IMR-90 (cell line): ENCODE data around the gene SIAH1. TPM values are rescaled to one million over a fixed set of nuclear protein-coding genes. Genes with fewer than 3 reads are reported as not detected.

Experiments
- ATAC-seq: fragments of 200-7000 bp; cut with Tn5 transposase; 2 replicates; pipeline ENCODE4 v1.9.1; 2020; ENCODE audit warnings: low read depth, mild to moderate bottlenecking, moderate library complexity
- BruUV-seq: library from RNA; stranded (reverse); fragments of 400-500 nt; replicated peaks from 2 replicates; lab custom pipeline; 2021; lab: Mats Ljungman, UMichigan
- CTCF ChIA-PET: fragments of 300-600 bp; formaldehyde crosslinking; extraction: SDS; loops from one replicate; lab custom pipeline; 2021; ENCODE audit warnings: antibody characterized with exemption; lab: Yijun Ruan, JAX
- POLR2A ChIA-PET: fragments of 300-600 bp; sonication (Branson Sonifier 250); formaldehyde crosslinking; loops from one replicate; lab custom pipeline; 2022; ENCODE audit warnings: antibody characterized with exemption; ENCODE audit not compliant: unreplicated experiment; lab: Charles Lee
- DNase-seq: peaks from one replicate; pipeline ENCODE4 v3.0.0; 2013
- H2AFZ ChIP-seq: replicated peaks from 2 replicates; pipeline ENCODE3; 2013; ENCODE audit warnings: low read length, mild to moderate bottlenecking; ENCODE audit not compliant: poor library complexity
- H2AK5ac ChIP-seq: 2 replicates; pipeline ENCODE4 v1.6.1; 2013; ENCODE audit warnings: low read depth, low read length, inconsistent platforms
- H2AK9ac ChIP-seq: replicated peaks from 2 replicates; pipeline ENCODE3; 2013; ENCODE audit warnings: mild to moderate bottlenecking, low read depth, low read length, moderate library complexity; ENCODE audit not compliant: poor library complexity
- H2BK120ac ChIP-seq: 2 replicates; pipeline ENCODE4 v1.6.1; 2013; ENCODE audit warnings: low read depth, low read length, inconsistent platforms
- H2BK15ac ChIP-seq: 3 replicates; pipeline ENCODE4 v1.6.1; 2013; ENCODE audit warnings: low read depth, low read length, inconsistent platforms
- H2BK20ac ChIP-seq: 2 replicates; pipeline ENCODE4 v1.6.1; 2013; ENCODE audit warnings: low read depth, mild to moderate bottlenecking, inconsistent platforms, low read length, moderate library complexity
- H2BK5ac ChIP-seq: 2 replicates; pipeline ENCODE4 v1.6.1; 2013; ENCODE audit warnings: mild to moderate bottlenecking, low read depth, low read length, inconsistent platforms; ENCODE audit not compliant: poor library complexity, severe bottlenecking
- H3K14ac ChIP-seq: replicated peaks from 2 replicates; pipeline ENCODE4 v1.6.1; 2013; ENCODE audit warnings: low read depth, low read length, inconsistent platforms
- H3K18ac ChIP-seq: 2 replicates; pipeline ENCODE4 v1.6.1; 2013; ENCODE audit warnings: low read depth, low read length, control low read depth
- H3K23ac ChIP-seq: 2 replicates; pipeline ENCODE4 v1.6.1; 2013; ENCODE audit warnings: low read depth, low read length, inconsistent platforms
- H3K27ac ChIP-seq: 2 replicates; pipeline ENCODE4 v1.5.1; 2013; ENCODE audit warnings: mild to moderate bottlenecking, control low read depth, low read length; ENCODE audit not compliant: insufficient read depth
- H3K27me3 ChIP-seq: 2 replicates; pipeline ENCODE4 v1.6.1; 2013; ENCODE audit warnings: low read length; ENCODE audit not compliant: control insufficient read depth, insufficient read depth
- H3K36me3 ChIP-seq: 2 replicates; pipeline ENCODE4 v1.6.1; 2013; ENCODE audit warnings: low read length, mixed read lengths; ENCODE audit not compliant: control insufficient read depth, insufficient read depth
- H3K4ac ChIP-seq: 2 replicates; pipeline ENCODE4 v1.6.1; 2013; ENCODE audit warnings: low read depth, low read length, inconsistent platforms
- H3K4me1 ChIP-seq: 2 replicates; pipeline ENCODE4 v1.6.1; 2013; ENCODE audit warnings: low read length, mixed read lengths; ENCODE audit not compliant: control insufficient read depth, insufficient read depth
- H3K4me2 ChIP-seq: 2 replicates; pipeline ENCODE4 v1.6.1; 2013; ENCODE audit warnings: low read depth, mild to moderate bottlenecking, control low read depth, low read length, moderate library complexity
- H3K4me3 ChIP-seq: 2 replicates; pipeline ENCODE4 v1.5.1; 2013; ENCODE audit warnings: low read depth, mild to moderate bottlenecking, control low read depth, low read length, moderate library complexity; ENCODE audit not compliant: insufficient read depth
- H3K56ac ChIP-seq: 2 replicates; pipeline ENCODE4 v1.6.1; 2013; ENCODE audit warnings: low read length, inconsistent platforms; ENCODE audit not compliant: insufficient read depth; ENCODE audit errors: extremely low read depth
- H3K79me1 ChIP-seq, 2 experiments: 2 replicates each; pipeline ENCODE4 v1.6.1; 2013; ENCODE audit warnings: low read length in 2 of 2, inconsistent platforms in 1 of 2, low read depth in 1 of 2
- H3K9ac ChIP-seq: 2 replicates; pipeline ENCODE4 v1.6.1; 2013; ENCODE audit warnings: low read depth, low read length, control low read depth
- H3K9me1 ChIP-seq: 2 replicates; pipeline ENCODE4 v1.6.1; 2013; ENCODE audit warnings: low read length, inconsistent platforms; ENCODE audit not compliant: insufficient read depth
- H3K9me3 ChIP-seq: 2 replicates; pipeline ENCODE4 v1.6.1; 2013; ENCODE audit warnings: low read length; ENCODE audit not compliant: control insufficient read depth, insufficient read depth
- H4K20me1 ChIP-seq: 2 replicates; pipeline ENCODE4 v1.6.1; 2013; ENCODE audit warnings: low read length, inconsistent platforms; ENCODE audit not compliant: insufficient read depth
- H4K5ac ChIP-seq: 2 replicates; pipeline ENCODE4 v1.6.1; 2013; ENCODE audit warnings: mild to moderate bottlenecking, low read depth, low read length, control low read depth
- H4K8ac ChIP-seq, 2 experiments: 2 replicates each; pipeline ENCODE4 v1.6.1; 2013; ENCODE audit warnings: low read depth in 2 of 2, low read length in 2 of 2, control low read depth in 1 of 2, inconsistent platforms in 1 of 2
- H4K91ac ChIP-seq: 2 replicates; pipeline ENCODE4 v1.6.1; 2013; ENCODE audit warnings: low read depth, low read length, inconsistent platforms; ENCODE audit not compliant: insufficient read depth
- BHLHE40 ChIP-seq: fragments of 150-350 bp; IDR thresholded peaks from 2 replicates; pipeline ENCODE4 v1.6.1; 2016; ENCODE audit warnings: mild to moderate bottlenecking, low read depth, low read length
- CEBPB ChIP-seq: IDR thresholded peaks from 2 replicates; pipeline ENCODE4 v1.6.1; 2012; ENCODE audit warnings: low read depth, low read length, improper control_type of control experiment
- CHD1 ChIP-seq: IDR thresholded peaks from 2 replicates; pipeline ENCODE4 v1.6.1; 2012; ENCODE audit warnings: low read depth, low read length, improper control_type of control experiment
- FOS ChIP-seq: fragments of 150-350 bp; IDR thresholded peaks from 2 replicates; pipeline ENCODE4 v1.6.1; 2016; ENCODE audit warnings: low read depth, low read length
- MAFK ChIP-seq: IDR thresholded peaks from 2 replicates; pipeline ENCODE4 v1.6.1; 2012; ENCODE audit warnings: low read depth, low read length, improper control_type of control experiment
- MAZ ChIP-seq: IDR thresholded peaks from 2 replicates; pipeline ENCODE4 v1.6.1; 2012; ENCODE audit warnings: low read depth, mild to moderate bottlenecking, low read length, improper control_type of control experiment, moderate library complexity, borderline replicate concordance
- MXI1 ChIP-seq: IDR thresholded peaks from 2 replicates; pipeline ENCODE4 v1.6.1; 2012; ENCODE audit warnings: low read depth, mild to moderate bottlenecking, low read length, moderate library complexity, borderline replicate concordance
- NFE2L2 ChIP-seq: fragments of 150-350 bp; IDR thresholded peaks from 2 replicates; pipeline ENCODE4 v1.6.1; 2016; ENCODE audit warnings: low read depth, mild to moderate bottlenecking, low read length
- POLR2A ChIP-seq: IDR thresholded peaks from 2 replicates; pipeline ENCODE4 v1.6.1; 2012; ENCODE audit warnings: mild to moderate bottlenecking, low read depth, low read length
- RCOR1 ChIP-seq: IDR thresholded peaks from 2 replicates; pipeline ENCODE4 v1.6.1; 2012; ENCODE audit warnings: mild to moderate bottlenecking, low read length, improper control_type of control experiment; ENCODE audit not compliant: insufficient replicate concordance
- RFX5 ChIP-seq: IDR thresholded peaks from 2 replicates; pipeline ENCODE4 v1.8.0; 2012; ENCODE audit warnings: low read depth, mild to moderate bottlenecking, low read length, moderate library complexity
- SMC3 ChIP-seq: fragments of 150-350 bp; IDR thresholded peaks from 2 replicates; pipeline ENCODE4 v1.6.1; 2016; ENCODE audit warnings: low read depth, mild to moderate bottlenecking, antibody characterized with exemption, low read length, moderate library complexity
- WGBS, 2 experiments: methylation state at CpG; one replicate each; pipeline versions ENCODE4 v1.1.5 to v1.1.7; 2013; ENCODE audit warnings: missing lambda C conversion rate in 2 of 2; ENCODE audit not compliant: insufficient read length in 1 of 2; ENCODE audit errors: extremely low coverage in 2 of 2; 5-methylcytosine and 5-hydroxymethylcytosine counted together
- dilution Hi-C: fragments of 300-500 bp; cut with HindIII; formaldehyde crosslinking; loops from one replicate; pipeline ENCODE4 v1.14.3; 2018; ENCODE audit warnings: low sequenced_read_pairs; ENCODE audit not compliant: unreplicated experiment
- in situ Hi-C: fragments of 300-500 bp; cut with MboI; formaldehyde crosslinking; loops from 3 replicates; pipeline ENCODE4 v1.14.3; 2019; ENCODE audit warnings: low sequenced_read_pairs, inconsistent platforms, mixed read lengths
- intact Hi-C: fragments of 100-400 bp; cut with micrococcal nuclease; formaldehyde crosslinking; loops from 2 replicates; pipeline ENCODE4 v1.10.0; 2022
- polyA plus RNA-seq, 3 experiments: library from polyadenylated mRNA; depleted of rRNA; stranded (reverse); fragments of >200 nt; gene quantifications; 2 replicates each; pipeline ENCODE4 v1.2.3, GENCODE V29; 2012; ENCODE audit warnings: low replicate concordance in 1 of 3
- total RNA-seq: library from RNA; depleted of rRNA; stranded (reverse); fragments of >200 nt; gene quantifications from 2 replicates; pipeline ENCODE4 v1.2.3, GENCODE V29; 2012
- TF ChIP-seq, protein P1 (sequence below): fragments of 150-350 bp; IDR thresholded peaks from 2 replicates; pipeline ENCODE4 v1.6.1; 2017; ENCODE audit warnings: mild to moderate bottlenecking, antibody characterized with exemption, low read length, low read depth
- TF ChIP-seq, protein P2 (sequence below): conservative IDR thresholded peaks from 2 replicates; pipeline ENCODE4 v1.5.1; 2012; ENCODE audit warnings: mild to moderate bottlenecking, low read depth, low read length, improper control_type of control experiment
- TF ChIP-seq, protein P3 (sequence below): fragments of 150-350 bp; IDR thresholded peaks from 2 replicates; pipeline ENCODE4 v1.6.1; 2016; ENCODE audit warnings: low read depth, mild to moderate bottlenecking, low read length, moderate library complexity, borderline replicate concordance

The SIAH1 gene
- total and polyA plus RNA-seq, 2 of the 4 experiments (the other 2 are of a cell fraction) = 10.3 to 17.7 TPM

- Histone ChIP-seq H2BK15ac (no peak overlapping the region), H2AK9ac (no peak overlapping the region), H3K14ac (no peak overlapping the region), H2BK5ac (no peak overlapping the region), H2BK20ac (no peak overlapping the region), H2AFZ (no peak overlapping the region), H3K36me3 (peaks cover 33% of the 10 kb centered on the region), H3K4me3 (no peak overlapping the region), H3K9me3 (no peaks in the 10 kb centered on the region), H3K27me3 (no peaks in the 10 kb centered on the region), H3K56ac (no peak overlapping the region), H3K23ac (no peak overlapping the region), H3K4ac (no peak overlapping the region), H3K79me1 (peaks cover 24 to 39% of the 10 kb centered on the region in 2 experiments), H3K27ac (no peak overlapping the region), H3K18ac (no peak overlapping the region), H4K8ac (no peak overlapping the region), H3K4me1 (no peaks in the 10 kb centered on the region), H3K9me1 (peaks cover 5% of the 10 kb centered on the region; the same call in 1 of the 2 replicates), H2AK5ac (no peak overlapping the region), H4K91ac (no peak overlapping the region), H4K20me1 (no peaks in the 10 kb centered on the region), H4K5ac (no peak overlapping the region), H2BK120ac (no peak overlapping the region), H3K4me2 (no peak overlapping the region), H3K9ac (no peak overlapping the region)
- no peak for ATAC-seq
- WGBS, 2 experiments = 95% methylated on average over 4 of the region's 20 CpGs; no CpG with 5 or more reads in 1 of the 2 experiments
- ChIA-PET POLR2A (no interaction called here), CTCF (no interaction called here)
- no peak for DNase-seq
- dilution Hi-C loops = no loop called here
- no TSS peak for BruUV-seq
- in situ Hi-C loops = no loop called here
- intact Hi-C loops = no loop called here
- TF ChIP-seq, protein P1, sequence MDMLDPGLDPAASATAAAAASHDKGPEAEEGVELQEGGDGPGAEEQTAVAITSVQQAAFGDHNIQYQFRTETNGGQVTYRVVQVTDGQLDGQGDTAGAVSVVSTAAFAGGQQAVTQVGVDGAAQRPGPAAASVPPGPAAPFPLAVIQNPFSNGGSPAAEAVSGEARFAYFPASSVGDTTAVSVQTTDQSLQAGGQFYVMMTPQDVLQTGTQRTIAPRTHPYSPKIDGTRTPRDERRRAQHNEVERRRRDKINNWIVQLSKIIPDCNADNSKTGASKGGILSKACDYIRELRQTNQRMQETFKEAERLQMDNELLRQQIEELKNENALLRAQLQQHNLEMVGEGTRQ = no peak
- TF ChIP-seq, protein P2, sequence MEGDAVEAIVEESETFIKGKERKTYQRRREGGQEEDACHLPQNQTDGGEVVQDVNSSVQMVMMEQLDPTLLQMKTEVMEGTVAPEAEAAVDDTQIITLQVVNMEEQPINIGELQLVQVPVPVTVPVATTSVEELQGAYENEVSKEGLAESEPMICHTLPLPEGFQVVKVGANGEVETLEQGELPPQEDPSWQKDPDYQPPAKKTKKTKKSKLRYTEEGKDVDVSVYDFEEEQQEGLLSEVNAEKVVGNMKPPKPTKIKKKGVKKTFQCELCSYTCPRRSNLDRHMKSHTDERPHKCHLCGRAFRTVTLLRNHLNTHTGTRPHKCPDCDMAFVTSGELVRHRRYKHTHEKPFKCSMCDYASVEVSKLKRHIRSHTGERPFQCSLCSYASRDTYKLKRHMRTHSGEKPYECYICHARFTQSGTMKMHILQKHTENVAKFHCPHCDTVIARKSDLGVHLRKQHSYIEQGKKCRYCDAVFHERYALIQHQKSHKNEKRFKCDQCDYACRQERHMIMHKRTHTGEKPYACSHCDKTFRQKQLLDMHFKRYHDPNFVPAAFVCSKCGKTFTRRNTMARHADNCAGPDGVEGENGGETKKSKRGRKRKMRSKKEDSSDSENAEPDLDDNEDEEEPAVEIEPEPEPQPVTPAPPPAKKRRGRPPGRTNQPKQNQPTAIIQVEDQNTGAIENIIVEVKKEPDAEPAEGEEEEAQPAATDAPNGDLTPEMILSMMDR = no peak
- TF ChIP-seq RCOR1 (no peak), SMC3 (no peak), NFE2L2 (no peak), POLR2A (no peak), BHLHE40 (no peak), RFX5 (no peak), MAZ (no peak), MAFK (no peak), CEBPB (no peak), CHD1 (no peak), FOS (no peak), MXI1 (no peak)
- TF ChIP-seq, protein P3, sequence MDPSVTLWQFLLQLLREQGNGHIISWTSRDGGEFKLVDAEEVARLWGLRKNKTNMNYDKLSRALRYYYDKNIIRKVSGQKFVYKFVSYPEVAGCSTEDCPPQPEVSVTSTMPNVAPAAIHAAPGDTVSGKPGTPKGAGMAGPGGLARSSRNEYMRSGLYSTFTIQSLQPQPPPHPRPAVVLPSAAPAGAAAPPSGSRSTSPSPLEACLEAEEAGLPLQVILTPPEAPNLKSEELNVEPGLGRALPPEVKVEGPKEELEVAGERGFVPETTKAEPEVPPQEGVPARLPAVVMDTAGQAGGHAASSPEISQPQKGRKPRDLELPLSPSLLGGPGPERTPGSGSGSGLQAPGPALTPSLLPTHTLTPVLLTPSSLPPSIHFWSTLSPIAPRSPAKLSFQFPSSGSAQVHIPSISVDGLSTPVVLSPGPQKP = no peak
These were observed 37.9 kb downstream of the SIAH1 start for GRCh38 chr16:48347191-48347865.
